HG03159 (cell line): ENCODE measurements around the gene GEMIN5.
"Not testable (repeated sequence)": the region's sequence is repeated elsewhere in the genome, so short reads cannot be mapped to it uniquely, and the experiment has no call there.

Experiments
- ATAC-seq: cut with Tn5 transposase; IDR thresholded peaks from one replicate; pipeline ENCODE4 v1.9.1; 2021; ENCODE audit warnings: mild to moderate bottlenecking, moderate library complexity; ENCODE audit not compliant: unreplicated experiment

GEMIN5 gene

GRCh38 chr5:154940772-154941620 is 3.0 kb upstream of the GEMIN5 start, which contains the start of gene MRPL22:
TSS of gene MRPL22 (plus strand) at chr5:154941073. CDS start at chr5:154941111, 38 bp downstream.
- ATAC-seq: peak; percentile 50

- ATAC-seq: no peak
Observed at GRCh38 chr5:154940375-154940771, 2.4 kb upstream of the GEMIN5 start.

- ATAC-seq: not testable (repeated sequence)
Observed at GRCh38 chr5:154939387-154939786, 1.4 kb upstream of the GEMIN5 start.

GRCh38 chr5:154937186-154937717 is 759 bp downstream of the GEMIN5 start:
- no peak for ATAC-seq

GRCh38 chr5:154934881-154935280 is 3.1 kb downstream of the GEMIN5 start:
- no peak for ATAC-seq

GRCh38 chr5:154933537-154933936 is 4.5 kb downstream of the GEMIN5 start:
- no peak for ATAC-seq

GRCh38 chr5:154923441-154924430 is 14.3 kb downstream of the GEMIN5 start:
- no peak for ATAC-seq

GRCh38 chr5:154917757-154918156 is 20.3 kb downstream of the GEMIN5 start:
- ATAC-seq: no peak

GRCh38 chr5:154916874-154917273 is 21.1 kb downstream of the GEMIN5 start:
- no peak for ATAC-seq

- ATAC-seq: not testable (repeated sequence)
Observed at GRCh38 chr5:154905601-154906000, 32.4 kb downstream of the GEMIN5 start.

GRCh38 chr5:154901913-154902312 is 36.1 kb downstream of the GEMIN5 start:
- ATAC-seq: no peak

- no peak for ATAC-seq
Observed at GRCh38 chr5:154901276-154901675, 36.7 kb downstream of the GEMIN5 start.

- no peak for ATAC-seq
Observed at GRCh38 chr5:154900066-154900465, 37.9 kb downstream of the GEMIN5 start.

- no peak for ATAC-seq
Observed at GRCh38 chr5:154899151-154899816, 38.7 kb downstream of the GEMIN5 start.

GRCh38 chr5:154898210-154898609 is 39.8 kb downstream of the GEMIN5 start:
- ATAC-seq: no peak

GRCh38 chr5:154896562-154897165 is 41.3 kb downstream of the GEMIN5 start:
- ATAC-seq: no peak

- no peak for ATAC-seq
Observed at GRCh38 chr5:154895606-154896561, 42.1 kb downstream of the GEMIN5 start.

- no peak for ATAC-seq
Observed at GRCh38 chr5:154893381-154893780, 44.6 kb downstream of the GEMIN5 start.

- ATAC-seq: no peak
Observed at GRCh38 chr5:154892369-154892771, 45.6 kb downstream of the GEMIN5 start.
